GM19240 (cell line): Measurements from ENCODE around the gene YY1.
"Not testable (repeated sequence)": the region's sequence is repeated elsewhere in the genome, so short reads cannot be mapped to it uniquely, and the experiment has no call there.

Experiments
- DNase-seq: peaks from one replicate; pipeline ENCODE4 v3.0.0; 2011; ENCODE audit warnings: low spot score; ENCODE audit not compliant: insufficient read length

The YY1 gene

DNA sequence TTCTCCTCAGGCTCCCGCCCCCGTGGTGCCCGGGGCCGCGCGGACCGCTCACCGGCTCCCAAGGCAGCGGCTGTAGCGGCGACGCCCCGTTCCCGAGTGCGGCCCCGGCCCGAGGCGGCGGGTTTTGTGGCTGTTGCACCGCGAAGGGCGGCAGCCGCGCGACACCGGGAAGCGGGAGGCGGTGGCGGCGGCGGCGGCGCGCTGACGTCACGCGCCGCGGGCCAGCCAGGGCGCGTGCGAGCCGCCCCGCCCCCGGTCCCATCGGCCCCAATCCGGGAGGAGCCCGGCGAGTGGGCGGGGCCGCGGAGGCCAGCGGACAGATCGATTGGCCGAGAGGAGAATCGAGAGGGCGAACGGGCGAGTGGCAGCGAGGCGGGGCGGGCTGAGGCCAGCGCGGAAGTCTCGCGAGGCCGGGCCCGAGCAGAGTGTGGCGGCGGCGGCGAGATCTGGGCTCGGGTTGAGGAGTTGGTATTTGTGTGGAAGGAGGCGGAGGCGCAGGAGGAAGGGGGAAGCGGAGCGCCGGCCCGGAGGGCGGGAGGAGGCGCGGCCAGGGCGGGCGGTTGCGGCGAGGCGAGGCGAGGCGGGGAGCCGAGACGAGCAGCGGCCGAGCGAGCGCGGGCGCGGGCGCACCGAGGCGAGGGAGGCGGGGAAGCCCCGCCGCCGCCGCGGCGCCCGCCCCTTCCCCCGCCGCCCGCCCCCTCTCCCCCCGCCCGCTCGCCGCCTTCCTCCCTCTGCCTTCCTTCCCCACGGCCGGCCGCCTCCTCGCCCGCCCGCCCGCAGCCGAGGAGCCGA, at the start of gene YY1:
Gene YY1 (plus strand): TSS at position 726 of the 792 bp plus-strand sequence. CDS start 101 bp downstream, outside the sequence.
- DNase-seq = peak; percentile 90

DNA sequence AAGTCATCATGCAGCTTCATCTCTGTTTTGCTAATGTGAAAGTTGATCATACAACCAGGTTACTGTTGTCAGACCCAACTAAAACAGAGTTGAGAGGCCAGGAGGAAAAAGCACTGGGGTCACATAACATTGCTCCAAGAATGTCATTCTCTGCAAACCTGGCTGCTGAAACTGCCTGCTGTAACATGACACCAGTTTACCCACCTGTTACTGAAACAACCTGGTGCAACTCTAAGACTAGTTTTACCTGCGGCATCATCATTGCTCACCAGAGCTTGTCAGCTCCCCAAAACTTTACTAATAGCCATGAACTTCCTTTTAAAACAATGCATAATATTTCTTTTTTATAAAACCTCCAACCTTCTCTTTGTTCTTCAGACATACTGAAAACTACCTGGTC, 48.8 kb upstream of the YY1 start:
- DNase-seq = no peak

DNA sequence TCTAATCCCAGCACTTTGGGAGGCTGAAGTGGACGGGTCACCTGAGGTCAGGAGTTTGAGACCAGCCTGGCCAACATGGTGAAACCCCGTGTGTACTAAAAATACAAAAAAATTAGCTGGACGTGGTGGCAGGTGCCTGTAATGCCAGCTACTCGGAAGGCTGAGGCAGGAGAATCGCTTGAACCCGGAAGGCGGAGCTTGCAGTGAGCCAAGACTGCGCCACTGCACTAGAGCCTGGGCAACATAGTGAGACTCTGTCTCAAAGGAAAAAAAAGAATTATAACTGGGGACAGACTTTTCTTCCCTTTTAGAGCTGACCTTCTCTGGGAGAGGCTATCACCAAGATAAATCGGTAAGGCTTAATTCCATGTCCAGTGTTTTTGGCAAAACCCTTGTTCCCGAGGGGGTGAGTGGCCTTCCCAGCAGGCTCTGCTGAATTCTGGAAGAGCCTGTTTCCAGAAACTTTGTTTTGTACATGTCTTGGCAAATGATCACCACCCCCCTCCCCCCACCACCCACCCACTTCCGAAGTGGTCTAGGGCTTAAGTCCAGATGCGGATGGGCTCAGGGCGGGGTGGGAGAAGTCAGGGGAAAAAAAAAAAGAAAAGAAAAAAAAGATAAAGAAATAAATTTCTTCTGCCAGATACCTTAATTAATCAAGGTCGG, 47.2 kb upstream of the YY1 start:
- DNase-seq = no peak

DNA sequence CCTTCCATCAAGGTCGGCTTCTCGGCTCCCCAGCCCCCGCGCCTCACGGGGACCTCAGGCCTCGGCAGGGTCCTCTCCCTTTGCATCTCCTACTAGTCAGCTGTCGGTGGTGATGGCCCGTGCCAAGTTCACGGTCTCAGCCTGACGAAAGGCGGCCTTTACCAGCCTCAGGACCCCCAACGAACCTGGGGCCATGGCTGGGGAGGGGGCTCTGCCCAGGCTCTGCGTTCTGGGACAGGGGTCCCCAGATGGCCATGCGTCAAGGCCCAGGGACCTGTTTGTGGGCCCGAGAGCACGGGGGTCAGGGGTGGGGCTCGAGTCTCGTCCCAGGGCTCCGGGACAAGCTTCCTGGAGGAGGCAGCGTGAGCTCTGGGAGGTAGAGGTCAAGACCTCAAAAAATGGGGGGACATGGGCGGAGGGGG, 46.7 kb upstream of the YY1 start:
- DNase-seq = no peak

DNA sequence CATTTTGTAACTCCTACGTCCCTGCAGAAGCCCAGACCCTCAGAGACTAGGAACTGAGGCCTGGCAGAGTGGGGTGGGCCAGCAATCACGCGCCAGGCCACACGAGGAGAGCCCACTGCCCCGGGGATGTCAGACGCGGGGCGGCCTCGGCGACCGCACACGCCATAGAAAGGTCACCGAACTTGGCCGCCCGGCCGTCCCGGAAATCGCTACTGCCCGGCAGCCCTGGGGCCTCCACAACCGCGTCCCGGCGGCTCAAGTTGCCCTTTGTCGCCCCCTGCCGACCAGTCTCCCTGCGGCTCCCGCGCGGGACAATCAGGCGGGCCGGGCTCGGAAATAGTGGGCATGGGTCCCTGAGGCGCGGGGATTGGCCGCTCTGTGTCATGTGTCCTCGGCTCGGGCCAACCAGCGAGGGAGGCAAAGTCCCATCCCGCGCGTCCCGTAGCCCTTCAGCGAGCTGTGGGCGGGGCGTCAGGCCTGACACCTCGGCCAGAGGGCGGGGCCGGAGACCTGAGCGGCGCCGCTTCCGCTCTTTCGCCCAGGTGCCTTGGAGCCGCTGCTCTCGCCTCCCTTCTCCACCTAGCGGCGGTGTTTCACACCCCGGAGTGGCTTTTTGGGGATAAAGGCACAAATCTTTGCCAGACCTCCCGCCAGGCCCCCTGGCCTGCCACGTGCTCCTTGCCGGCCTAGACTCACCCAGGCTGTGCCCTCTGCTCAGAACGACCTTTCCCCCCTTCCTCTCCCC, 46.1 kb upstream of the YY1 start:
- DNase-seq = peak; percentile 99

DNA sequence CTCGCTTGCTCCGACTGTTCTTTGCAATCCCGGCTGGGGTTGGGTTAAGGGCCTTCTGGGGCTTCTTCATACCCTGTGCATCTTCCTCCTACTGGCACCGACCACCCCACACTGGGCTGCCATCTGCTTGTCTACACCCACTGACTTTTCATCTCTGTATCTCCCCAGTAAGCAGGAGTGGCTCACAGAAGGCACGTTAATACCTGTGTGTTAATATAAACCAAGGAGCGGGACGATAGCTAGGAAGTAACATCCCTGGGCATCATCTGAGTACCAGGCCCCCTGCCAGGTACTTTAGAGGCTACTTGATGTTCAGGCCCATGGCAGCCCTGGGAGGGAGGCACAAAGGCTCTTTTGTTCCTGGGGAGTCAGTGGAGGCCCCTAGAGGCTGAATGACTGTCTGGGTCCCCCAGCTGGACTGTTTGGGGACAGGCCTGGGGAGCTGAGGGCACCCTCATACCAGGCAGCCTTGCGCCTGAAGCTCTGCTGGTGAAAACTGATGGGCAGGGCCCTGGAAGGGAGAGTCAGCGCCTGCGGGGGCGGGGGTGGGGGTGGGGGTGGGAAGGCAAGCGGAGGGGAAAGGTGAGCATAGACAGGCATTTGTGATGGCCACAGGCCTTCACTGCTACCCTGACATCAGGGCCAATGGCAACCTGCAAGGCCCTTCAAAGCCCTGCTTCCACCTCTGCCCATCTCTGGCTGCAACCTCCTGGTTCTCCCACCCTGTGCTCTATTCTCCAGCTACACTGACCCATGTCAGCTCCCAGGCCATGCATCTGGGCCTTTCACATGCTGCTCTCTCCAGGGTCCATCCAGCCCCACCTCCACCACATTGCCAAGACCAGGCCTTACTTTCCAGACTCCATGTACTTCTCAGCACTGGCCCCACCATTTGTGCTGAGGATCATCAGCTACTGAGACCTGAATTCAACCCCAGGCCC, 45.3 kb upstream of the YY1 start:
- no peak for DNase-seq

DNA sequence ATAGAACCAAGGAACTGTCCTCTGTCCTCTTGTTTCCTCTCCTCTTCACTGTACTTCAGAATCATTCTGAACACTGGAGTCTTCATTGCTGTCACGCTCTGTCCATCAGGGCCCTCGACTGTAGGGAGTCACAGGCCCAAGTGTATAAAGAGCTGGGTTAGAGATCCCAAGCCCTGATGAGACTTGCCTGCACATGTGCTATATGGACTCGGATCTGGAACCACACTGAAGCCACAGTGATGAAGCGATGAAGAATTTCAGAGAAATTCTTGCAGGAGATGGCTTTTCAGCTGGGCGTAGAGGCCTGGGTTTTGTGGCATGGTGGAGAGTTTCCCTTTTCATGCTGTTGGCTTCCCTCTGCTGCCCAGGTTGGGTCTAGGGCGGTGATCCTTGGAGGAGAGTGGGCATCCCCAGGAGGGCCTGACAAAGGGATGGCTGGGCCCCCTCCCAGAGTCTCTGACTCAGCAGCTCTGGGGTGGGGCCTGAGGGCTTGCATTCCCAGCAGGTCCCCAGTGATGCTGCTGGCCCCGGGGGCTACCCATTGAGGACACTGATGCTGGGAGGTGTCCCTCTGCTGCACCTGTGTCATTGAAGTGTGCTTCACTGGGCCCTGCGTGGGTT, 39.6 kb upstream of the YY1 start:
- DNase-seq = no peak

DNA sequence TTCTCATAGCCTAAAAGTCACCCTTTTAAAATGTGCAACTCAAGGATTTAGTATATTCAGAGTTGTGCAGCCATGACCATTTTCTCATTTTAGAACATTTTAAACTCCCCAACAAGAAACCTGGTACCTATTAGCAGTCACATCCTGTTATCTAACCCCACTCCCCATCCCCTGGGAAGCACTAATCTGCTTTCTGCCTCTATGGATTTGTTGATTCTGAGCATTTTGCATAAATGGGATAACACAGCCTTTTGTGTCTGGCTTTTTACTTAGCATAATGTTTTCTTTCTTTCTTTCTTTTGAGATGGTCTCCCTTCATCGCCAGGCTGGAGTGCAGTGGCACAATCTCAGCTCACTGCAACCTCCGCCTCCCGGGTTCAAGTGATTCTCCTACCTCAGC, 38.6 kb upstream of the YY1 start:
- DNase-seq = no peak

DNA sequence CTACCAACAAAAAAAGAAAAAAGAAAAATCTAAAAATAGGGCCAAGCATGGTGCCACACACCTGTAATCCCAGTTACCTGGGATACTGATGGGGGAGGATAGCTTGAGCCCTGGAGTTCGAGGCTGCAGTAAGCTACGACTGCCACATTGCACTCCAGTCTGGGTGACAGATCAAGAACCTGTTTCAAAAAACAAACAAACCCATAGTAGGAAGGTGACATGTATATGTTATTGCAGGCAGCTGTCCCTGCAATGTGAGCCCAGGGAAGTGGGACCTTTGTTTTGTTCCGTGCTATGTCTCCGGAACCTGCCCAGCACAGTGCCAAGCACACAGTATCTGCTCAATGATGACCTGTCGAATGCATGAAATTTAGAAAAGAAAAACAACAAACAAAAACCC, 37.2 kb upstream of the YY1 start:
- DNase-seq = no peak

DNA sequence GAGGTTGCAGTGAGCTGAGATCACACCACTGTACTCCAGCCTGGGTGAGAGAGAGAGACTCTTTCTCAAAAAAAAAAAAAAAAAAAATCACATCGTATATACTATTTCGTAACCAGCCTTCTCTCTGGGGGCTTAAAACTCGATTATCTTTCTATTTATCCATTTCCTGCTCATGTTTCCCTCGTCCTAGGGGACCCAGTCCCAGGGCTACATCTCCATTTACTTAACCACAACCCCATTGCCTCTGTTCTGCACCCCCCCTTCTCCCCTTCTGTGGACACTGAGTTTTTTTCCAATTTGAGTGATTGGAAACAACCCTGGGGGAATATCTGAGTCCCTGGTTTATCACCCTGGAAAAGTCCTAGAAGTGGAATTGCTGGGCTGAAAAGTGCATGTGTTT, 36.2 kb upstream of the YY1 start:
- DNase-seq = no peak

DNA sequence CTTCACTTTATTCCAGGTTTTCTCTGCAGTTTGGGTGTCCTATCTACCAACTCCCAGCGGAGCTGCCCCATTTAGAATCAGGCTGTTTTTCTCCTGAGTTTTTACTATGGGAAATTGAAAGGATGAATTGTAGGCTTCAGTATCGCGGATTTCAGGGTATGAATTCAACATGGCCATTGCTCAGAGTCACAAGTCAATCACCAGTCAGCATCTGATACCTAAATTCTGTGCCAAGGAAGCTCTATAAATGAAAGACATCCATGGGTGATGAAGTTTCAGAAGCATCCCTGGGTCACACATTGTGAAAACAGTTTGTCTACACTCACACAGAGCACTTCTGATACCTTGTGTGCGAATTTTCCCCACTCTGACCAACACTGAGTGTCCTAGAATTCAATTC, 35.8 kb upstream of the YY1 start:
- no peak for DNase-seq

DNA sequence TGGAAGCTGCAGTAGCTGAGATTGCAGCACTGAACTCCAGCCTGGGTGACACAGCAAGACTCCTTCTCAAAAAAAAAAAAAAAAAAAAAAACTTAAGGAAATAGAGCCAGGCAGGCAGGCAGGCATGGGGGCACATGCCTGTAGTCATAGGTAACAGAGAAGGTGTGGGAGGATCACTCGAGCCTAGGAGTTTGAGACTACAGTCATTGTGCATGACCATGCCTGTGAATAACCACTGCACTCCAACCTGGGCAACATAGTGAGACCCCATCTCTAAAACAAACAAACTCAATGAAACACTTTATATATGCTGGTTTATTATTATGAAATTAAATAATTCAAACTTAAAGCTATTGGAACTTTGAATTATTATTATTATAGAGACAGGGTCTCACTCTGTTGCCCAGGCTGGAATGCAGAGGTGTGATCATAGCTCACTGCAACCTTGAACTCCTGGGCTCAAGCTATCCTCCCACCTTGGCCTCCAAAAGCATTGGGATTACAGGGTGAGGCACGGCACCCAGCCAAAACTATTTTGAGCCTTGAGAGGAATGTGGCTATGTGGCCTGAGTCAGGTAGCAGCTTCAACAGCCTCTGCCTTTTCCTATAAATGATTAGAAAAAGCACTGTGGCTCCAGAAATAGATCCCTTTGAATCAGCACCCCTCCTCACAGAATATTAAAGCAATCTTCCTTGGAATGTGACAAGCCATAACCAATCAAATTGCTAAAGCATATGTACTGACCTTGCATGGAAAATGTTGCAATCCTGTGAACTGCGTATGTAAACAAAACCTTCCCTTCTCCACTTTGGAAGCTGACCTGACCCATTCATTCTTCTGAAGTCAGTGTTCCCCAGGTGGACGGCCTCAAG, 34.7 kb upstream of the YY1 start:
- DNase-seq = no peak

DNA sequence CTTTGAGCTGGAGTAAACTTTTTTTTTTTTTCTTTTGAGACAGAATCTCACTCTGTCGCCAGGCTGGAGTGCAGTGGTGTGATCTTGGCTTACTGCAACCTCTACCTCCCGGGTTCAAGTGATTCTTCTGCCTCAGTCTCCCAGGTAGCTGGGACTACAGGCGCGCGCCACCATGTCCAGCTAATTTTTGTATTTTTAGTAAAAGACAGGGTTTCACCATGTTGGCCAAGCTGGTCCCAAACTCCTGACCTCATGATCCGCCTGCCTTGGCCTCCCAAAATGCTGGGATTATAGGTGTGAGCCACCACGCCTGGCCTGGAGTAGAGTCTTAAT, 34.1 kb upstream of the YY1 start:
- DNase-seq = not testable (repeated sequence)

DNA sequence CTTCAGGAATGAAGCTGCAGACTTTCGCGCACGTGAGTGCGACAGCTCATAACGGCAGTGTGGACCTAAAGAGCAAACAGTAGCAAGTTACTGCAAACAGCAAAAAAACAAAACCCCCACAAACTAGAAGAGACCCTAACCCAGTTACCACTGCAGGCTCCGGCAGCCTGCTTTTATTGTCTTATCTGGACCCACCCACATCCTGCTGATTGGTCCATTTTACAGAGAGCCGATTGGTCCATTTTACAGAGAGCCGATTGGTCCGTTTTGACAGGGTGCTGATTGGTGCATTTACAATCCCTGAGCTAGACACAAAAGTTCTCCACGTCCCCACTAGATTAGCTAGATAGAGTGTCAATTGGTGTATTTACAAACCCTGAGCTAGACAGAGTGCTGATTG, 31.4 kb upstream of the YY1 start:
- DNase-seq = not testable (repeated sequence)

DNA sequence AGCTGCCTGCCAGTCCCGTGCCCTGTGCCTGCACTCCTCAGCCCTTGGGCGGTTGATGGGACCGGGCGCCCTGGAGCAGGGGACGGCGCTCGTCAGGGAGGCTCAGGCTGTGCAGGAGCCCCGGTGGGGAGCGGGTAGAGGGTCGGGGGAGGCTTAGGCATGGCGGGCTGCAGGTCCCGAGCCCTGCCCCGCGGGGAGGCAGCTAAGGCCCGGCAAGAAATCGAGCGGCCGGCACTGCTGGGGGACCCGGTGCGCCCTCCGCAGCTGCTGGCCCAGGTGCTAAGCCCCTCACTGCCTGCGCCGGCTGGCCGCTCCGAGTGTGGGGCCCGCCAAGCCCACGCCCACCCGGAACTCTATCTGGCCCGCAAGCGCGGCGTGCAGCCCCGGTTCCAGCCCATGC, 30.8 kb upstream of the YY1 start:
- DNase-seq = not testable (repeated sequence)

DNA sequence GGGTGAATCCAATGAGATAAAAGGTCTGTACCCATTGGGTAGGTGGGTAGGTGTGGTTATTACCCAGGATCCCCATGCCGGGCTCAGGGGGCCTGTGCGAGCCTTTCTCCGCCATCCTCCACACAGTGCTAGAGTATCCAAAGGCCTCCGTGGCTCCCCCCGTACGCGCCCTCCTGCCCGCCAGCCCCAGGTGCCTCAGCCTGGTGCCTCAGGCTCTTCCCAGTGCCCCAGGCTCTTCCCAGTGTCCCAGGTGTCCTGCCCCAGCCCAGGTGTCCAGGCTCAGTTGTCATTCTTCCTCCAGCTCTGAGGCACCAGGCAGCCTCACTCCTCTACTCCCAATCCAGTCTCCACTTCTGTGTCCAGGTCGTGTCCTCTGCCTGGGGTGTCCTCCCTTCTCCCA, 27.6 kb upstream of the YY1 start:
- DNase-seq = no peak

DNA sequence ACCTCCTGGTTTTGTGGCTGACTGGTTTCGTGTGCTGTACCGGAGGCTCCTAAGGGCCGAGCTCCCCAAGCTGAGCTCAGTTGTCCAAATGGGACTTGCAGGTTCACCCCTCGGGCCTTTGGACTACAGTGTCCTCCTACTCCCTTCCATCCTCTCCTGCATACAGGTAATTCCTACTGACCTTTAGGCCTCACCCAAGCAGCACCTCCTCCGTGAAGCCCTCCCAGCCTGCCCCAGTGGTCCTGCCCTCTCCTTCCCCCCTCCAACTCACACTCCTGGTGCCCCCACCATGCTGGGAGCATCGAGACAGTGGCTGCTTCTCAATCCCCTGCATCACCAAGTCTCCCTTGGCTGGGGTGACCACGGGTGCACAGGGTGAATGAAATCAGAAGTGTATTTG, 27.1 kb upstream of the YY1 start:
- no peak for DNase-seq

DNA sequence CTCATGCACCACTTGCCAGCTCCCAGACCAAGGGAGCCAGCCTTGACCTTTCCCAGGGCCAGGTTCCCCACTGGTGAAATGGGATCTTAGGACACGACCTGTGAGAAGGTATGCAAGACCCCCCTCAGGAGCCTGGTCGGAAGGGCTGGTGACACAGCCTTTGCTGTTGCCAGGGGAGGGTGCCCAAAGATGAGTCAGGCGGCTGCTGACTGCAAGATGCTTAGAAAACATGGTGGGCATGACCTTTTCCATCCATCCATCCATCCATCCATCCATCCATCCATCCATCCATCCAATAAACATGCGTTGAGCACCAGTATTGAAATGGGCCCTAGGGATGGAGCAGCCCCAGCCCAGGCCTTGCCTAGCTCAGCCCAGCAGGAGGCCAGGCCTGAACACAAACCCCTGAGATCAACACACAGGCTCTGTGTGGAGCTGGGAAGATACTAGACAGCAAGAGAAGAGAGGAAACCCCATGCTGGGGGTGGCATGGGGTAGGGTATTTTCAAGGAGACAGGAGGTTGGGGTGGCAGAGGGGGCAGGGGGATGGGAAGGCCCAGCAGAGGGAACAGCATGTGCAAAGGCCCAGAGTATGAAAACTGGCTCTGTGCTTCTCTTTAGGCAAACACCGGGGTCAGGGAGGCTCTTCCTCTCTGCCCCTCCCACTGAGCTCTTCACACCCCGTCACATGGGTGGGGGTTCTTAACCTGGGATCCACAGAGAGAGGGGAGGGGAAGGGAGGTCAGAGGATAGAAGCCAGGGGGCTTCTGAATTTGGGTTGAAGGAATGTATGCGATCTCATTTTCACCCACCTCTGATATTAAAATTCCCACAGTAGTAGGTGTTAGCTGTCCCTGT, 26.2 kb upstream of the YY1 start:
- no peak for DNase-seq

DNA sequence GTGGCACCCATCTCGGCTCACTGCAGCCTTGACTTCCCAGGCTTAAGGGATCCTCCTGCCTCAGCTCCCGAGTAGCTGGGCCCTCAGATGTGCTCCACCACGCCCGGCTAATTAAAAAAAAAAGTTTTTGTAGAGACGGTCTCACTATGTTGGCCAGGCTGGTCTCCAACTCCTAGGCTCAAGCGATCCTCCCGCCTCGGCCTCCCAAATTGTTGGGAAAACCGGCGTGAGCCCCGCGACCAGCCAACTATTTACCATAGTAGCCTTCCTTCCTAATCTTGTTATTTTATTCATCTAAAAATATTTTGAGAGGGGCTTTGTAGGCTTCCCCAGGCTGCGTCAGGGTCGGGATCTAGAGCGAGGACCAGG, 25.4 kb upstream of the YY1 start:
- DNase-seq = no peak
